HepG2 (cell line): Measurements from ENCODE around the gene GPER1. TPM values are rescaled to one million over a fixed set of nuclear protein-coding genes. Genes with fewer than 3 reads are reported as not detected.
A peak's percentile ranks its signal among the peaks of the same experiment; 100 is the strongest.

ENCODE experiments used
- AGO1 ChIP-seq: fragments of 200-400 bp; formaldehyde crosslinking; IDR thresholded peaks from 2 replicates; pipeline ENCODE4 v1.6.1; 2017; ENCODE audit warnings: mild to moderate bottlenecking, low read depth, low read length, moderate library complexity; ENCODE audit not compliant: poor library complexity, severe bottlenecking
- GATA4 ChIP-seq: sonication (generic); IDR thresholded peaks from 2 replicates; pipeline ENCODE4 v1.6.1; 2016; ENCODE audit warnings: antibody characterized with exemption, low read depth, borderline replicate concordance
- GTF3A ChIP-seq: sonication (generic); formaldehyde crosslinking; conservative IDR thresholded peaks from 2 replicates; pipeline ENCODE4 v1.4.0; 2020; ENCODE audit warnings: mild to moderate bottlenecking, missing genetic modification reagents
- HOXA3 ChIP-seq: sonication (generic); formaldehyde crosslinking; IDR thresholded peaks from 2 replicates; pipeline ENCODE4 v1.5.0; 2020; ENCODE audit warnings: missing genetic modification reagents
- IRX3 ChIP-seq: sonication (generic); formaldehyde crosslinking; IDR thresholded peaks from 2 replicates; pipeline ENCODE4 v1.8.1; 2023; ENCODE audit warnings: mild to moderate bottlenecking, low read depth, missing genetic modification reagents, borderline replicate concordance
- JDP2 ChIP-seq: sonication (generic); formaldehyde crosslinking; IDR thresholded peaks from 2 replicates; pipeline ENCODE4 v1.8.1; 2022; ENCODE audit warnings: missing genetic modification reagents, borderline replicate concordance
- JUNB ChIP-seq: sonication (generic); formaldehyde crosslinking; IDR thresholded peaks from 2 replicates; pipeline ENCODE4 v1.8.0; 2022; ENCODE audit warnings: missing genetic modification reagents, mild to moderate bottlenecking, borderline replicate concordance
- KLF9 ChIP-seq: IDR thresholded peaks from 2 replicates; pipeline ENCODE4 v1.6.1; 2016; ENCODE audit warnings: low read depth
- NFIC ChIP-seq: IDR thresholded peaks from 2 replicates; pipeline ENCODE4 v1.6.1; 2012; ENCODE audit warnings: mild to moderate bottlenecking, low read length, inconsistent platforms
- RARA ChIP-seq: IDR thresholded peaks from 2 replicates; pipeline ENCODE4 v1.6.1; 2016; ENCODE audit warnings: missing genetic modification reagents, missing compliant biosample characterization
- RBM22 ChIP-seq: fragments of 200-400 bp; formaldehyde crosslinking; optimal IDR thresholded peaks from 2 replicates; pipeline ENCODE3; 2017; ENCODE audit warnings: mild to moderate bottlenecking, low read length, moderate library complexity
- RORA ChIP-seq: sonication (generic); formaldehyde crosslinking; IDR thresholded peaks from 2 replicates; pipeline ENCODE4 v1.5.0; 2020; ENCODE audit warnings: mild to moderate bottlenecking, missing genetic modification reagents, moderate library complexity
- RXRB ChIP-seq: IDR thresholded peaks from 2 replicates; pipeline ENCODE4 v1.6.1; 2016; ENCODE audit warnings: borderline replicate concordance, missing genetic modification reagents, missing compliant biosample characterization
- SMAD9 ChIP-seq: sonication (generic); formaldehyde crosslinking; IDR thresholded peaks from 2 replicates; pipeline ENCODE4 v1.5.1; 2020; ENCODE audit warnings: mild to moderate bottlenecking, missing genetic modification reagents
- TEAD2 ChIP-seq: sonication (generic); formaldehyde crosslinking; IDR thresholded peaks from 2 replicates; pipeline ENCODE4 v1.9.0; 2021; ENCODE audit warnings: missing genetic modification reagents
- TEAD3 ChIP-seq: optimal IDR thresholded peaks from 2 replicates; pipeline ENCODE3; 2016; ENCODE audit warnings: borderline replicate concordance
- TOPORS ChIP-seq: sonication (generic); formaldehyde crosslinking; IDR thresholded peaks from 2 replicates; pipeline ENCODE4 v1.8.0; 2023; ENCODE audit warnings: mild to moderate bottlenecking, missing genetic modification reagents
- ZBTB8A ChIP-seq: sonication (generic); formaldehyde crosslinking; IDR thresholded peaks from 2 replicates; pipeline ENCODE4 v1.4.0; 2020; ENCODE audit warnings: mild to moderate bottlenecking, low read depth, missing genetic modification reagents, borderline replicate concordance
- ZNF24 ChIP-seq: fragments of 450-650 bp; IDR thresholded peaks from 2 replicates; pipeline ENCODE4 v1.6.1; 2017; ENCODE audit warnings: antibody characterized with exemption, mild to moderate bottlenecking
- ZNF432 ChIP-seq: sonication (generic); formaldehyde crosslinking; IDR thresholded peaks from 2 replicates; pipeline ENCODE4 v1.5.0; 2020; ENCODE audit warnings: missing genetic modification reagents, mild to moderate bottlenecking, borderline replicate concordance
- ZNF460 ChIP-seq: sonication (generic); formaldehyde crosslinking; IDR thresholded peaks from 2 replicates; pipeline ENCODE4 v1.5.1; 2020; ENCODE audit warnings: missing genetic modification reagents, mild to moderate bottlenecking, borderline replicate concordance
- ZNF670 ChIP-seq: sonication (generic); formaldehyde crosslinking; IDR thresholded peaks from 2 replicates; pipeline ENCODE4 v1.8.0; 2022; ENCODE audit warnings: mild to moderate bottlenecking, missing genetic modification reagents, borderline replicate concordance
- ZNF678 ChIP-seq: sonication (generic); formaldehyde crosslinking; IDR thresholded peaks from 2 replicates; pipeline ENCODE4 v1.4.0; 2020; ENCODE audit warnings: mild to moderate bottlenecking, missing genetic modification reagents
- ZSCAN21 ChIP-seq: sonication (generic); formaldehyde crosslinking; IDR thresholded peaks from 2 replicates; pipeline ENCODE4 v1.8.0; 2022; ENCODE audit warnings: mild to moderate bottlenecking, missing genetic modification reagents, moderate library complexity, borderline replicate concordance
- ZSCAN25 ChIP-seq: sonication (generic); formaldehyde crosslinking; IDR thresholded peaks from 2 replicates; pipeline ENCODE4 v1.8.0; 2022; ENCODE audit warnings: mild to moderate bottlenecking, missing genetic modification reagents
- polyA plus RNA-seq, 8 experiments: library from polyadenylated mRNA; depleted of rRNA in 3 of 8; stranded (reverse) in 7 of 8; unstranded in 1 of 8; fragments of >200 nt; fragmentation: Illumina TruSeq in 4 of 8; extraction: Trizol in 4 of 8; gene quantifications; 2 replicates each; pipeline versions ENCODE4 v1.2.1 to v1.2.3, GENCODE V29; 2011 to 2016; ENCODE audit warnings: low read depth in 4 of 8, missing spikeins in 1 of 8, mixed read lengths in 1 of 8; ENCODE audit not compliant: insufficient read depth in 1 of 8
- total RNA-seq, 5 experiments: library from RNA; depleted of rRNA; stranded (reverse); fragments of >200 nt; fragmentation: Illumina TruSeq; extraction: Trizol; gene quantifications; 2 replicates each; pipeline ENCODE4 v1.2.3, GENCODE V29; 2016; ENCODE audit warnings: low read depth in 1 of 5
- TF ChIP-seq, protein P1 (sequence below): IDR thresholded peaks from 2 replicates; pipeline ENCODE4 v1.6.1; 2016; ENCODE audit warnings: control low read depth
- TF ChIP-seq, protein P2 (sequence below): sonication (generic); formaldehyde crosslinking; IDR thresholded peaks from 2 replicates; pipeline ENCODE4 v1.5.0; 2020; ENCODE audit warnings: missing genetic modification reagents
- TF ChIP-seq, protein P3 (sequence below): sonication (generic); formaldehyde crosslinking; IDR thresholded peaks from 2 replicates; pipeline ENCODE4 v1.4.0; 2020; ENCODE audit warnings: missing genetic modification reagents, borderline replicate concordance

The GPER1 gene
- total and polyA plus RNA-seq, 2 of the 13 experiments (the other 11 are each of a cell fraction or from before 2014, with no cell fraction given) = 12.7 to 19.7 TPM

DNA sequence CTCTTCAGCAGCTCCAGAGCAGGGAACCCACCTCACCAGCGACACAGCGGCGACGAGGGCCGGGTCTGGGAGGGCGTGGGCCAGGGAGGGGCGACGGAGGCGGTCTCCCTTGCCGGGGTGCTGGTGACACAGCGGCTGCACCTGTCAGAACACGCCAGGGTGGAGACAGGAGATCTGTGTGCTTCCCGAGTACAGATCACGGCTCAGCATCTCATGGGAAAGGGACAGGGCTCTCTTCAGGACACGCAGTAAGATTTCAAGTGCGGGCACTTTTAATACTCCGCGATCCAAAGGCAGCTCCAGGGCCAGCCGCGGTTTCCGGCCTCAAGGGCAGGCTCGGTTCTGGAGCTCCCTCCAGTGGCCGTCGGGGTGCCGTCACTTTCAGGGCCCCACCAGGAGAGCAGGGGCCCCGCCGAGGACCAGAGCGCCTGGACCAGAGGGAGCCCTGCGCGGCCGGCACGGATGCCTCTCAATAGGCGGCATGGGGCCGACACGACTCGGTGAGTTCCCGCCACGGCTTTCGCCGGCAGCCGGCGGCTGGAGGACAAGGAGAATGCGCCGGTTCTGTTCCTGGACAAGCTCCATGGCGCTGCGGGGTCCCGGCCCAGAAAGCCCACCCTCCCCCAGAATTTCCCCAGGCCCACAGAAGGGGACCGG, 22.2 kb upstream of the GPER1 start (continued):
- TF ChIP-seq AGO1 = no peak
- no peak for TF ChIP-seq JDP2 (CRISPR knock-in tag)
- TF ChIP-seq SMAD9 (CRISPR knock-in tag) = no peak
- no peak for TF ChIP-seq ZBTB8A (CRISPR knock-in tag)
- TF ChIP-seq, protein P1, sequence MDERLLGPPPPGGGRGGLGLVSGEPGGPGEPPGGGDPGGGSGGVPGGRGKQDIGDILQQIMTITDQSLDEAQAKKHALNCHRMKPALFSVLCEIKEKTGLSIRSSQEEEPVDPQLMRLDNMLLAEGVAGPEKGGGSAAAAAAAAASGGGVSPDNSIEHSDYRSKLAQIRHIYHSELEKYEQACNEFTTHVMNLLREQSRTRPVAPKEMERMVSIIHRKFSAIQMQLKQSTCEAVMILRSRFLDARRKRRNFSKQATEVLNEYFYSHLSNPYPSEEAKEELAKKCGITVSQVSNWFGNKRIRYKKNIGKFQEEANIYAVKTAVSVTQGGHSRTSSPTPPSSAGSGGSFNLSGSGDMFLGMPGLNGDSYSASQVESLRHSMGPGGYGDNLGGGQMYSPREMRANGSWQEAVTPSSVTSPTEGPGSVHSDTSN (CRISPR knock-in tag) = no peak
- no peak for TF ChIP-seq IRX3
- TF ChIP-seq TEAD3 = no peak
- no peak for TF ChIP-seq TOPORS (CRISPR knock-in tag)
- no peak for TF ChIP-seq RARA (CRISPR knock-in tag)
- no peak for TF ChIP-seq JUNB (CRISPR knock-in tag)
- no peak for TF ChIP-seq ZNF670 (CRISPR knock-in tag)
- TF ChIP-seq ZNF678 (CRISPR knock-in tag) = no peak
- no peak for TF ChIP-seq TEAD2 (CRISPR knock-in tag)
- TF ChIP-seq ZNF432 (CRISPR knock-in tag) = no peak
- no peak for TF ChIP-seq ZNF24
- TF ChIP-seq KLF9 (CRISPR knock-in tag) = no peak
- no peak for TF ChIP-seq RBM22
- TF ChIP-seq RORA = no peak
- TF ChIP-seq HOXA3 = peak; percentile 75; the same call in 1 of the 2 replicates
- TF ChIP-seq ZSCAN21 (CRISPR knock-in tag) = no peak
- TF ChIP-seq, protein P2, sequence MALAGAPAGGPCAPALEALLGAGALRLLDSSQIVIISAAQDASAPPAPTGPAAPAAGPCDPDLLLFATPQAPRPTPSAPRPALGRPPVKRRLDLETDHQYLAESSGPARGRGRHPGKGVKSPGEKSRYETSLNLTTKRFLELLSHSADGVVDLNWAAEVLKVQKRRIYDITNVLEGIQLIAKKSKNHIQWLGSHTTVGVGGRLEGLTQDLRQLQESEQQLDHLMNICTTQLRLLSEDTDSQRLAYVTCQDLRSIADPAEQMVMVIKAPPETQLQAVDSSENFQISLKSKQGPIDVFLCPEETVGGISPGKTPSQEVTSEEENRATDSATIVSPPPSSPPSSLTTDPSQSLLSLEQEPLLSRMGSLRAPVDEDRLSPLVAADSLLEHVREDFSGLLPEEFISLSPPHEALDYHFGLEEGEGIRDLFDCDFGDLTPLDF (CRISPR knock-in tag) = no peak
- no peak for TF ChIP-seq ZSCAN25 (CRISPR knock-in tag)
- no peak for TF ChIP-seq ZNF460 (CRISPR knock-in tag)
- TF ChIP-seq GTF3A = no peak
- TF ChIP-seq RXRB (CRISPR knock-in tag) = peak; percentile 53; the same call in 1 of the 2 replicates
- TF ChIP-seq, protein P3, sequence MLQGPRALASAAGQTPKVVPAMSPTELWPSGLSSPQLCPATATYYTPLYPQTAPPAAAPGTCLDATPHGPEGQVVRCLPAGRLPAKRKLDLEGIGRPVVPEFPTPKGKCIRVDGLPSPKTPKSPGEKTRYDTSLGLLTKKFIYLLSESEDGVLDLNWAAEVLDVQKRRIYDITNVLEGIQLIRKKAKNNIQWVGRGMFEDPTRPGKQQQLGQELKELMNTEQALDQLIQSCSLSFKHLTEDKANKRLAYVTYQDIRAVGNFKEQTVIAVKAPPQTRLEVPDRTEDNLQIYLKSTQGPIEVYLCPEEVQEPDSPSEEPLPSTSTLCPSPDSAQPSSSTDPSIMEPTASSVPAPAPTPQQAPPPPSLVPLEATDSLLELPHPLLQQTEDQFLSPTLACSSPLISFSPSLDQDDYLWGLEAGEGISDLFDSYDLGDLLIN = no peak
- TF ChIP-seq GATA4 = no peak
- no peak for TF ChIP-seq NFIC
